ENCODE measurements around the gene CDH4. TPM values are rescaled to one million over a fixed set of nuclear protein-coding genes. Genes with fewer than 3 reads are reported as not detected.
"Not testable (repeated sequence)": the region's sequence is repeated elsewhere in the genome, so short reads cannot be mapped to it uniquely, and the experiment has no call there.

CDH4 gene
- total RNA-seq, 2 donors from 2014 or later, result 0.06 to 0.08 TPM

DNA sequence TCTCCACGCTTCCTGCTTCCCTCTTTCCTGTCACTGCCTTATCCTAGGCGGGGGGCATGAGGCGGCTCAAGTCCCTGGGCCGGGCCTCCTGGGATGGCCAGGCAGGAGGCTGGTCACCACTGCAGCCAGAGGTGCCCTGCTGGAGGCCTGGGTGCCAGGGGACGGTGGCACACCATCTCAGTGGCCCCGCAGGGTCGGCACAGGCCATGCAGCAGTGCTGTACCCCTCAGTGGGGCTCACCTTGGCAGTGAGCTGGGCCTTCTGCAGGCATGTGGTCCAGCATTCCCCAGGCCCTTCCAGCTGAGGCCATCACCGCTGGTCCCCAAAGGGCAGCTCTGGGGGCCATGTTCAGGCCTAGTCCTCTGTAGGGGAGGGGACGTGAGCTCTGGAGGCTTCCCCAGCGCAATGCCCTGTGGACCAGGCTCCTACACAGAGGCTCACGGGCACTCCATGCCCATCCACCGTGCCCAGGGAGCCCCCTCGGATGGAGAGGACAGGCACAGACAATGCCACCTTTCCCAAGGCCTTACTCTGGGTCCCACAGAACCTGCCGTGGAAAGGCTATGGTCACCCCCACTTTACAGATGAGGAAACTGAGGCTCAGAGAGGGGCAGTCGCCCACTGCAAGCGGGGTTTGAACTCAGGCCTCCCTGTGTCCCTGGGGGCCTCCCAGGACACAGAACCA, 689.8 kb downstream of the CDH4 start:
- DNase-seq, result peak; percentile 15
- no peak for ATAC-seq
- intact Hi-C loops (cut with DNase I), result no loop called here

DNA sequence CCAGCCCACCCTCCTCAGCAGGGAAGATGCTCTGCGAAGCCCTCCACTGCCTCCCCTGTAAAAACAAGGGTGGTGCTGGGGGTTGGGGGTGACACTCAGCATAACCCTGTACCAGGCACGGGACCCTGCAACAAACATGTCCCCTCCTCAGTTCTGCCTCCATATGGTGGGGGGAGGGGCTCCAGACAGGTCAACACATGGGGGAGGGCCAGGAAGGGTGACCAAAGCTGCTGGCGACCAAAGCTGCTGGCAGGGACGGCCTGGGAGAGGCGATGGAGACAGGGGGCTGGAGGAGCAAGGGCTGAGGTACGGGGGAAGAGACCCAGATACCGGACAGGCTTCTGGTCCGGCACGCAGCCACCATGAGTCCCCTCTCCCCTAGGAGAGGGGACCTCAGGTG, 690.5 kb downstream of the CDH4 start:
- ATAC-seq (no peak), DNase-seq (peak; percentile 6)

DNA sequence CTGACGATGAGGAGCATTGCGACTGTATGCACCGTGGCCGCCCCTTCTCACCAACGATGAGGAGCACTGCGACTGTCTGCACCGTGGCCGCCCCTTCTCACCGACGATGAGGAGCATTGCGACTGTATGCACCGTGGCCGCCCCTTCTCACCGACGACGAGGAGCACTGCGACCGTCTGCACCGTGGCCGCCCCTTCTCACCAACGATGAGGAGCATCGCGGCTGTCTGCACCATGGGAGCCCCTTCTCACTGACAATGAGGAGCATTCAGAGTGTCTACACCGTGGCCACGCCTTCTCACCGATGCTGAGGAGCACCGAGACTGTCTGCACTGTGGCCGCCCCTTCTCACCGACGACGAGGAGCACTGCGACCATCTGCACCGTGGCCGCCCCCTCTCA, 692.9 kb downstream of the CDH4 start:
- DNase-seq; ATAC-seq; intact Hi-C loops (cut with DNase I): not testable (repeated sequence)

More for the DNA sequence above, 690.5 kb downstream of the CDH4 start:
- intact Hi-C loops (cut with DNase I), result no loop called here

DNA sequence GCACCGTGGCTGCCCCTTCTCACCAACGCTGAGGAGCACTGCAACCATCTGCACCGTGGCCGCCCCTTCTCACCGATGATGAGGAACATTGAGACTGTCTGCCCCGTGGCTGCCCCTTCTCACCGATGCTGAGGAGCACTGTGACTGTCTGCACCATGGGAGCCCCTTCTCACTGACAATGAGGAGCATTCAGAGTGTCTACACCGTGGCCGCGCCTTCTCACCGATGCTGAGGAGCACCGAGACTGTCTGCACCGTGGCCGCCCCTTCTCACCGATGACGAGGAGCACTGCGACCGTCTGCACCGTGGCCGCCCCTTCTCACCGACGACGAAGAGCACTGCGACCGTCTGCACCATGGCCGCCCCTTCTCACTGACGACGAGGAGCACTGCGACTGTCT, 693.4 kb downstream of the CDH4 start:
- DNase-seq, result peak; percentile 7

GRCh38 chr20:61948056-61948455, 696.0 kb downstream of the CDH4 start:
- intact Hi-C loops (cut with DNase I); ATAC-seq; DNase-seq: not testable (repeated sequence)

More for the DNA sequence above, 693.4 kb downstream of the CDH4 start:
- ATAC-seq; intact Hi-C loops (cut with DNase I): not testable (repeated sequence)

DNA sequence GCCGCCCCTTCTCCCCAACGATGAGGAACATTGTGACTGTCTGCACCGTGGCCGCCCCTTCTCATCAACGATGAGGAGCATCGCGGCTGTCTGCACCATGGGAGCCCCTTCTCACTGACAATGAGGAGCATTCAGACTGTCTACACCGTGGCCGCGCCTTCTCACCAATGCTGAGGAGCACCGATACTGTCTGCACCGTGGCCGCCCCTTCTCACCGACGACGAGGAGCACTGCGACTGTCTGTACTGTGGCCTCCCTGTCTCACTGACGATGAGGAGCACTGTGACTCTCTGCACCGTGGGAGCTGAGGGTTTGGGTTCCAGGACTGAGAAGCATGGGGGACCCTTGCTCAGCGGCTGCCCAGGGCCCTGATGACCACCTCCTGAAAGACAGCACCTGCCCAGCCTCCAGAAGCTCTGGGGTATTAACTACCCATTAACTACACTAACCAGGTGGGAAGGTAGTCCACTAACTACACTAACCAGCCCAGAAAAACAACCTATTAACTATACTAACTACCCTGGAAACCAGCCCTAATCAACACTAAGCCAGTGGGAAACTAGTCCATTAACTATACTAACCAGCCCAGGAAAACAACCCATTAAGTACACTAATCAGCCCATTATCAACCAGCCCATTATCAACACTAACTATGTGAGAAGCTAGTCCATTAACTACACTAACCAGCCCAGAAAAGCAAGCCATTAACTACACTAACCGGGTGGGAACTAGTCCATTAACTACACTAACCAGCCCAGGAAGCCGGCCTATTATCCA, 696.7 kb downstream of the CDH4 start:
- no peak for DNase-seq
- intact Hi-C loops (cut with DNase I), result no loop called here

DNA sequence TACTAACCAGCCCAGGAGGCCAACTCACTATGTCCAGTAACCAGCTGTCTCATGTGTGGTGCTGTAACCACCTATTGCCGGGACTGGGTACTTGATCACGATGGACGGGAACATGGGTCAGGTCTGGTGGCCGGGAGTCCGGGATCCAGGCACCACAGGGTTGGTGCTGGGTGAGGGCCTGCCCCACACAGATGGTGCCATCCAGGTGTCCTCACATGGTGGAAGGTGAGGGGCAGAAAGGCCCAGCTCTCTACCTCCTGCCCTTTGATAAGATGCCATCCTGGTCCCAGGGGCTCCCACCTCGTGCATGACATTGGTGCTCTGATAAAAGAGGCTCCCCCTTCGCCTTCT, 697.3 kb downstream of the CDH4 start:
- DNase-seq (peak; percentile 4), ATAC-seq (peak in 1 of 2 donors; percentile 15)
- intact Hi-C loops (cut with DNase I), result no loop called here

More for the DNA sequence above, 696.7 kb downstream of the CDH4 start:
- ATAC-seq, result no peak

DNA sequence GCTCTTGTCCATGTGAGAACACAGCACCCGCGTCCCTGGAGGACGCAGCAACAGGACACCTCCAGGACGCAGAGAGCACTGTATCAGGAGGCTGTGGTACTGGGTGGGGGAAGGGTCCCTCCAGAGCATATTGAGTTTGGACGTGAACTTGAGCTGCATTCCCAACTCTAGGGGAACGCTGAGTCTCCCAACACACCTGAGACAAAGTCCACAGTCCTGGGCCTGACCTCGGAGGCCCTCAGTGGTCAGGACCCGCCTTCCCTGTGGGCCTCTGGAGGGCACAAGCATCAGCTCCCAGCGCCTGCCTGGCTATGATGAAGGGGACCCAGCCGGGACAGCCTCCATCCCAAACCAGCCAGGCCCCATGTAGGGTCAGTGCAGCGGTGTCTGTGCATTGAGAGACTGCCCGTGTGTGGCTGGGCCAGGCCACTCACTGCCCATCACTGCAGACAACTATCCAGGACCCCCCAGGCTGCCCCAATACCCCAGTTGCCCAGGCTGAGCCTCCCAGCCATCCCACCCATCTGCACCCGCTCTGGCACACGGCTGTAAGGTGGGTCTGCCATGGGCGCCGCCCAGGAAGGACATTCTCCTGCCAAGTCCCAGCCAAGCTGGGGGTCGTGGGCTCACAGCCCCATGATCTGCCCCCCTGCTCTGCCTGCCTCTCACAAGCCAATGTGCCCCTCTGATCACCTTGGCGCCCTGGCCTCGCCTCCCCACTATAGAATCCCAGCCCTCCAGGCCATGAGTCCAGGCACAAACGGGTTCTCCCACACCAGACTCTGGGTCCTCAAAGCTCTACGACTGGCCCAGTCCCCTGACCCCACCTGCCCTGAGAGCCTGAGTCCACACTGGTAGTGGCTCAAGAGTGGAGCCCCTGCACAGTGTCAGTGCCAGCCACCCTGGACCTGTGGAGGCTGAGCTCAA, 697.9 kb downstream of the CDH4 start:
- intact Hi-C loops (cut with DNase I), result no loop called here
- ATAC-seq (no peak), DNase-seq (peak; percentile 12)

GRCh38 chr20:61950641-61951071, 698.6 kb downstream of the CDH4 start:
- ATAC-seq, result no peak
- intact Hi-C loops (cut with DNase I), result no loop called here
- DNase-seq, result peak; percentile 12

- intact Hi-C loops (cut with DNase I), result no loop called here
- ATAC-seq (peak in 1 of 2 donors; percentile 15), DNase-seq (peak; percentile 18)
Measured at GRCh38 chr20:61951695-61952533, 699.9 kb downstream of the CDH4 start.

DNA sequence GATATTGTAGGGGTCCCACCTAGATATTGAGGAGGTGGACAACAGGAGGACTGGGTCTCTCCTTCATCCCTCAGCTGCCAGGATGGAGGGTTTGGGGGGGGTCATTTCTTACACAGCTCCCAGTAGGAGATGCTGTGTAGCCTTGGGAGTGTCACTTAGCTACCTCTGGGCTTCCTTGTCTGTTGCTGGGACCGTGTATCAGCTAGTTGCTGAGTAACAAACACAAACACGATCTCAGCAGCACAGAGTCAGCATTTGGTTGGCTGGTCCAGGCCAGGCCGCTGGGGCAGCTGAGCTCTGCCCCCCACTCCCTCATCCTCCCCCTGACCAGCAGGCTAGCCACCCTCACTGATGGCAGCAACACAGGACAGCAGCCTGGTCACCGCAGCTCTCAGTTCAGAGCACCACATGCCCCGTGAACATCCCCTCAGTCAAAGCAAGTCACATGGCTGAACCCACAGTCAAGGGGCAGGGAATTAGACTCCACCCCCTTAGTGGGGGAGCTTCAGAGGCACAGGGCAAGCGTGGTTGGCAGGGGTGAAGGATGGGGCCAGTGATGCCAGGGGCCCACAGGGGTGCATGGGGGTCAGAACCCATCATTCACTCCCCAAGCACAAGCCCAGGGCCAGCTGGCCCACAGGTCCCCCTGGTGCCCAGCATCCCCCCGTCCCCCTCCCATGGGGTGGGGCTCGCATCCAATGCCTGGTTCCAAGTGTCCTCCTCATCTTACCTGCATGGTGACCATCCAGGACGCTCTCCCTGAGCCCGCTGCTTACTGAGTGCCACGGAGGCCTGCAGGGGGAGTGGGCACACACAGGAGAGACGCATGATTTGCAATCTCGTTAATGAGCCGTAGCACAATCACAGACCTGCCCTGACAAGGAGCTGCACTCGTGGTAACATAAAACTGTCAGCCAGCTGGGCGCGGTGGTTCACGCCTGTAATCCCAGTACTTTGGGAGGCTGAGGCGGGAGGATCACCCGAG, 701.3 kb downstream of the CDH4 start:
- ATAC-seq (no peak), DNase-seq (no peak)
- intact Hi-C loops (cut with DNase I), result no loop called here

DNA sequence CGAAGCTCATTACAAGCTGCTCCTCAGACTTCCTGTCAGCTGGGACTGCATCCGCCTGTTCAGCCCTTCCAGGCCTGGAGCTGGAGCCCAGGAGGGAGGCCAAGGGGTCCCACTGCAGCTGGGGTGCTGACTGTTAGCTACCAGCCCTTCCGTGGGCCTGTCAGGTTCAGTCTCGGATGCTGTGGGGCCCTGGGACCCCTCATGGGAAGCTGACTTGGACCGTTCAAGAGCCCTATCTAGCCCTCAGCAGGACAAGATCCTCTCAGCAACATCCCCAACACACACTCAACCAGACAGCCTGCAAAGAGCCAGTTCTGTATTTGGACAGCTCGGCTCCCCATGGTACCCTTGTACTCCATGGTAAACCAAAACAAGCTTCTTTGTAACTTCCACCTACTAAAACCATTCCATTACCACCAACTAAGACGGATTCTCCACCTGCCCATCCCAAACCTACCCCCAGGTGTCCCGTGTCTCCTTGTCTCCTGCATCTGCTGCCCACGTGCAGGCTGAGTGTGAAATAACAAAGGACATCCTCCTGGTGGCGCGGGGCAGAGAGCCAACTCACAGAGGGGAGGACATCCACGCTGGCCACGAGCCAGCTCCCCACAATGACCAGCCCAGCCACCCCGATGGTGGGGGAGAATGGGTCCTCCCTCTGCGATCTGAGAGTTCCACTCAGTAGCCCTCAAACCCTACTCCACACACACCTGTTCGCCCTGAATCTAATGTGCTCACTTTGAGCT, 702.4 kb downstream of the CDH4 start:
- intact Hi-C loops (cut with DNase I), result no loop called here
- ATAC-seq, result no peak
- DNase-seq, result peak; percentile 17

DNA sequence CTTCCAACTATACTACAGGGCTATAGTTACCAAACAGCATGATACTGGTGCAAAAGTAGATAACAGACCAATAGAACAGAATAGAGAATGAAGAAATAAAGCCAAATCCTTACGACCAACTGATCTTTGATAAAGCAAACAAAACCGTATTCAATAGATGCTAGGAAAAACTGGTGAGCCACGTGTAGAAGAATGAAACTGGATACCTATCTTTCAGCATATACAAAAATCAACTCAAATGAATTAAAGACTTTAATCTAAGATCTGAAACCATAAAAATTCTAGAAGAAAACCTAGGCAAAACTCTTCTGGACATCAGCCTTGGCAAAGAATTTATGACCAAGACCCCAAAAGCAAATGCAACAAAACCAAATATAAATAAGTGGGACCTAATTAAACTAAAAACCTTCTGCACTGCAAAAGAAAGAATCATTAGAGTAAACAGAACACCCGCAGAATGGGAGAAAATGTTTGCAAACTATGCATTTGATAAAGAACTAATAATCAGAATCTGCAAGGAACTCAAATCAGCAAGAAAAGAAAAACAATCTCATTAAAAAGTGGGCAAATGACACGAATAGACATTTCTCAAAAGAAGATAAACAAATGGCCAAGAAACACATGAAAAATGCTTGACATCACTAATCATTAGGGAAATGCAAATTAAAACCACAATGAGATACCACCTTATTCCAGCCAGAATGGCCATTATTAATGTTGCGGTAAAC, 703.8 kb downstream of the CDH4 start:
- no peak for ATAC-seq
- DNase-seq, result no peak
- intact Hi-C loops (cut with DNase I), result no loop called here

- DNase-seq (no peak), ATAC-seq (no peak)
- intact Hi-C loops (cut with DNase I), result no loop called here
Measured at GRCh38 chr20:61956396-61957342, 704.6 kb downstream of the CDH4 start.
